ENCODE results near the gene CIAO1. TPM values are rescaled to one million over a fixed set of nuclear protein-coding genes. Genes with fewer than 3 reads are reported as not detected.

The CIAO1 gene
- total RNA-seq, 1 donor from 2014 or later, result 37.5 TPM

DNA sequence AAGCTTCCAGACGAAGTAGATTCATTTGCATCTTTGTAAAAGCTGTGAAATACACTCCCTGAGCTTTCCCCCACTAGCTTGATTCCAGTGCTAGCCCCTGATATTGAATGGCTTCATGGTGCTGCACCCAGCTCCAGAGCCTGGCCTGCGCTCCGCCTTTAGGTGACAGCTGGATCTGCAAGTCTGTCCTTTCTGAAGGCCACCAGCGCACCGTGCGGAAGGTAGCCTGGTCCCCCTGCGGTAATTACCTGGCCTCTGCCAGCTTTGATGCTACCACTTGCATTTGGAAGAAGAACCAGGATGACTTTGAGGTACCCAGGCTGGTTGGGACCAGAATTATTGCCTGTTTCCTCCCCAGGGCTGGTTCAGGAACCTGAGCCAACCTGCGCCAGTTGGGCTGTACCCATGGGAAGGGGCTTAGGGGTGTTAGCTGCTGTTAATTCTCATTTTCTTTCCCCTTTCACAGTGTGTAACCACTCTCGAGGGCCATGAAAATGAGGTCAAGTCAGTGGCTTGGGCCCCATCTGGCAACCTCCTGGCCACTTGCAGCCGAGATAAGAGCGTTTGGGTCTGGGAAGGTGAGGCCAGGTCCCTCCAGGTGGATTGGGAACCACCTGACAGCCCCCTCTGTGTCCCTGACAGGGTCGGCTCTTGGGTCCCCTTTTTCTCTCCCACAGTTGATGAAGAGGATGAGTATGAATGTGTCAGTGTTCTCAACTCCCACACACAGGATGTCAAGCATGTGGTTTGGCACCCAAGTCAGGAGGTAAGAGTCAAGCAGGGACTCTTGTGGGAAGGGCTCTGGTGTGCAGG, 1.3 kb downstream of the CIAO1 start:
- no peaks in the 10 kb centered on the region for H3K27me3 Mint-ChIP-seq (ENCODE audit: low read depth)
- no peaks in the 10 kb centered on the region for H3K9me3 Mint-ChIP-seq (ENCODE audit: low read depth)
- TF ChIP-seq, protein P1, sequence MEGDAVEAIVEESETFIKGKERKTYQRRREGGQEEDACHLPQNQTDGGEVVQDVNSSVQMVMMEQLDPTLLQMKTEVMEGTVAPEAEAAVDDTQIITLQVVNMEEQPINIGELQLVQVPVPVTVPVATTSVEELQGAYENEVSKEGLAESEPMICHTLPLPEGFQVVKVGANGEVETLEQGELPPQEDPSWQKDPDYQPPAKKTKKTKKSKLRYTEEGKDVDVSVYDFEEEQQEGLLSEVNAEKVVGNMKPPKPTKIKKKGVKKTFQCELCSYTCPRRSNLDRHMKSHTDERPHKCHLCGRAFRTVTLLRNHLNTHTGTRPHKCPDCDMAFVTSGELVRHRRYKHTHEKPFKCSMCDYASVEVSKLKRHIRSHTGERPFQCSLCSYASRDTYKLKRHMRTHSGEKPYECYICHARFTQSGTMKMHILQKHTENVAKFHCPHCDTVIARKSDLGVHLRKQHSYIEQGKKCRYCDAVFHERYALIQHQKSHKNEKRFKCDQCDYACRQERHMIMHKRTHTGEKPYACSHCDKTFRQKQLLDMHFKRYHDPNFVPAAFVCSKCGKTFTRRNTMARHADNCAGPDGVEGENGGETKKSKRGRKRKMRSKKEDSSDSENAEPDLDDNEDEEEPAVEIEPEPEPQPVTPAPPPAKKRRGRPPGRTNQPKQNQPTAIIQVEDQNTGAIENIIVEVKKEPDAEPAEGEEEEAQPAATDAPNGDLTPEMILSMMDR (IDR thresholded peaks at IDR 0.05), result peak; percentile 57
- peak overlapping the region; percentile 49 for H3K27ac Mint-ChIP-seq (ENCODE audit: unreplicated experiment)
- H3K36me3 Mint-ChIP-seq (ENCODE audit: low read depth), result peaks cover 13% of the 10 kb centered on the region
- H3K4me3 Mint-ChIP-seq (ENCODE audit: unreplicated experiment), result peak overlapping the region; percentile 93
- H3K4me1 Mint-ChIP-seq (ENCODE audit: low read depth), result peaks cover 28% of the 10 kb centered on the region
- no peak for DNase-seq (ENCODE audit: low spot score)

GRCh38 chr2:96271995-96272394, 6.0 kb downstream of the CIAO1 start:
- Mint-ChIP-seq H3K9me3 (ENCODE audit: low read depth) (no peaks in the 10 kb centered on the region), H3K27me3 (ENCODE audit: low read depth) (no peaks in the 10 kb centered on the region), H3K4me1 (ENCODE audit: low read depth) (peaks cover 13% of the 10 kb centered on the region), H3K4me3 (ENCODE audit: unreplicated experiment) (no peak overlapping the region), H3K27ac (ENCODE audit: unreplicated experiment) (no peak overlapping the region), H3K36me3 (ENCODE audit: low read depth) (peaks cover 28% of the 10 kb centered on the region)
- no peak for DNase-seq (ENCODE audit: low spot score)
- TF ChIP-seq, protein P1 (IDR thresholded peaks at IDR 0.05), result peak; percentile 32

GRCh38 chr2:96273763-96274162, 7.7 kb downstream of the CIAO1 start:
- Mint-ChIP-seq H3K36me3 (ENCODE audit: low read depth) (peaks cover 39% of the 10 kb centered on the region), H3K27ac (ENCODE audit: unreplicated experiment) (peak overlapping the region; percentile 45), H3K27me3 (ENCODE audit: low read depth) (no peaks in the 10 kb centered on the region), H3K4me3 (ENCODE audit: unreplicated experiment) (no peak overlapping the region), H3K9me3 (ENCODE audit: low read depth) (no peaks in the 10 kb centered on the region), H3K4me1 (ENCODE audit: low read depth) (peaks cover 9% of the 10 kb centered on the region)
- DNase-seq (ENCODE audit: low spot score), result no peak
- TF ChIP-seq, protein P1 (IDR thresholded peaks at IDR 0.05), result no peak

GRCh38 chr2:96274355-96275056, 8.5 kb downstream of the CIAO1 start:
- Mint-ChIP-seq H3K4me1 (ENCODE audit: low read depth) (peaks cover 9% of the 10 kb centered on the region), H3K36me3 (ENCODE audit: low read depth) (peaks cover 44% of the 10 kb centered on the region), H3K27me3 (ENCODE audit: low read depth) (no peaks in the 10 kb centered on the region), H3K27ac (ENCODE audit: unreplicated experiment) (peak overlapping the region; percentile 36), H3K9me3 (ENCODE audit: low read depth) (no peaks in the 10 kb centered on the region), H3K4me3 (ENCODE audit: unreplicated experiment) (no peak overlapping the region)
- TF ChIP-seq, protein P1 (IDR thresholded peaks at IDR 0.05), result no peak
- peak; percentile 38 for DNase-seq (ENCODE audit: low spot score)

- H3K4me3 Mint-ChIP-seq (ENCODE audit: unreplicated experiment), result no peak overlapping the region
- H3K27me3 Mint-ChIP-seq (ENCODE audit: low read depth), result no peaks in the 10 kb centered on the region
- no peak overlapping the region for H3K27ac Mint-ChIP-seq (ENCODE audit: unreplicated experiment)
- no peak for DNase-seq (ENCODE audit: low spot score)
- H3K4me1 Mint-ChIP-seq (ENCODE audit: low read depth), result peaks cover 9% of the 10 kb centered on the region
- TF ChIP-seq, protein P1 (IDR thresholded peaks at IDR 0.05), result no peak
- peaks cover 44% of the 10 kb centered on the region for H3K36me3 Mint-ChIP-seq (ENCODE audit: low read depth)
- no peaks in the 10 kb centered on the region for H3K9me3 Mint-ChIP-seq (ENCODE audit: low read depth)
Measured at GRCh38 chr2:96276787-96277499, 10.9 kb downstream of the CIAO1 start.

Measured in chondrocyte (in vitro differentiated cells).